Stromal cell of bone marrow (primary cell): ENCODE data around the gene TOMT.

Experiments used
- DNase-seq: peaks from one replicate; pipeline ENCODE4 v3.0.0-alpha.2; 2012; ENCODE audit warnings: low read depth

TOMT gene

DNA sequence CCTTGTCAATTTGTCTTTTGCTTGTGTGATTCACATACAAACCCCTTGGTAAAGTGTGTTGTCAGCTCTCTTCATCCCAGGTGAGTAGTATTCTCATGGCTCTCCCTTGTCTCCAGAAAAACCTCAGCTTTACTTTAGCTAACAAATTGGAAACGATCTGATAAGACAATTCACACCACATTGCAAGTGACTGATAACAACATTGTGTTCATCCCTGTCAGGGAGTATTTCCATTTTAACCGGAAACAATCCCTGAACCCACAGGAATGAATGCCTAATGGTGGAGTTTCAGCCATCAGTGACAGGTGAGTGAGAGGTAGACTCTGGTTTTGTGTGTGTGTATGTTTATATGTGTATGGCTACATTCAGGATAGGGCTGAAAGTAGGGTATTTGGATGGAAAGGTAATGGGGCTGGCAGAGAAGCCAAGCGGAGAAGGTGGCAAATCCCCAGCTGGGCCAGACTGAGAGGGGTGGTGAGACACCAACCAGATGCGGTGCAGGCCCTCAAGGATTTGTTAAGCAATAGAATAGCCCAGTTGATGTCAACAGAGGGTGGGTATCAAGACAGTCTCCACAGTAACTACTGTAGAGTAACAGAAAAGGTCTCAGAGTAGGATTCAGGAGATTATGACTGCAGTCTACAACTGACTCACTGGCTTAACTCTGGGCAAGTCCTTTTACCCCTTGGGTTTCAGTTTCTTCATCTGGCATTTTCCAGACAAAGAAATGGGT, 17.5 kb upstream of the TOMT start:
- no peak for DNase-seq

DNA sequence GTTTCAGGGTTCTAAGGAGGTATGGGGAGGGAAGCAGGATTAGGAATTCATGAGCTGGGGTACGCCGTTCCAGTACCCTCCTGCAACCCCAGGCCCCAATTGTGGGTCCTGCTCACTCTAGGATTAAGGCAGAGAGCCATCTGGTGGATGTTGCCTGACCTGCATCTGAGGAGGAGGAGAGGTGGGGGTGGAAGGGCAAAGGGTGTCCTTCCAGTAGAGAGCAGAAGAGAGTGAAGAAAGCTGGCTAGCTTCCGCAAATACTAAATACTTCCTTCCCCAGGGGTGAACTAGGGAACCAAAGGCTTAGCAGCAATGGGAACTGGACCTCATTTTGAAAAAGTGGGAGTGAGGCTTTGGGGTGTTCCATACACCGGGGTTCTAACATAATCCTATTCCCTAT, 14.4 kb upstream of the TOMT start:
- DNase-seq = peak; percentile 45

DNA sequence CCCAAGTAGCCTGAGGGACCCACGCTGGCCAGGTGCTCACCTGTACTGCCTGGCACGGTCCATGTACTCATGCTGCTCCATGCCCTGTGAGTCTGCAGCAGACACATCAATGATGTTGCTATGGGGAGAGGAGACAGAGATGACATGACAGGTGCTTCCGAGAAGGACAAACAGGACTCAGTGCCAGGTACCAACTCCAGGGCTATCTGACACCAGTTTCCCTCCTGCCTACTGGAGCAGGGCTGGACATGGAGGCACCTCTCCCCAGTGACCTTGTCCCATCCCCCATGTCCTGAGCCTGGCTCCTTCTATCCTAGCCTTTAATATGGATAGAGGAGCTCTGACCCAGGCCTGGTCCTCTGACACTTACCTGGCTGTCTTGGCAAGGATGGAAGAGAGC, 7.0 kb upstream of the TOMT start:
- DNase-seq = no peak

DNA sequence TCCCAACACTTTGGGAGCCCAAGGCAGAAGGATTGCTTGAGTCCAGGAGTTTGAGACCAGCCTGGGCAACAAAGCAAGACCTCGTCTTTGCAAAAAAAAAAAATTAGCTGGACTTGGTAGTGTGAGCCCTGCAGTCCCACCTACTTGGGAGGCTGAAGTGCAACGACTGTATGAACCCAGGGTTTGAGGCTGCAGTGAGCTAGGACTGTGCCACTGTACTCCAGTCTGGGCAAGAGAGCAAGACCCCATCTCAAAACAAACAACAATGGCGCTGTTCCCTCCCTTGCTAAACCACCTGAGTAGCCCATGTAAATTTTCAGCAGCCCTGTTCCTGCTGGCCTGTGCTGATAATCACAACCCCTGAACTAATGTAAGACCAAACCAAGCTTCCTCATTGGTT, 5.7 kb upstream of the TOMT start:
- DNase-seq = no peak

DNA sequence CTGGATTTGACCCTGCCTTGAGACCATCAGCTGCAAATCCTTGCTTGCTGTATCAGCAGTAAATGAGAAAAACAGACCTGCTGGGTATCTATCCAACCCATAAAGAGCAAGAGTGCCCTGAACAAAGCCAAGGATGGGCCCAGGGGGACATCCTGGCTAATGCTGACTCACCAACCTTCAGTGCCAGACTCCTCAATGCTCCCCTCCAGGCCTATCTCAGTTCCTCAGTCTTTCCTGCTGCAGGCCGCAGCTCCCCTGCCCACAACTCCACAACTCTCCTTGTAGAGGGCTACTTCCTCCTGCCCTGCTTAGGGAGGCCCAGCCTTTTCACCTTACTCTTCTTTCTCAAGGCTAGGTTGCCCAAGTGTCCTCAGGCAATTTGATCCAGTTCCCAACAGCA, 5.3 kb upstream of the TOMT start:
- DNase-seq = no peak

DNA sequence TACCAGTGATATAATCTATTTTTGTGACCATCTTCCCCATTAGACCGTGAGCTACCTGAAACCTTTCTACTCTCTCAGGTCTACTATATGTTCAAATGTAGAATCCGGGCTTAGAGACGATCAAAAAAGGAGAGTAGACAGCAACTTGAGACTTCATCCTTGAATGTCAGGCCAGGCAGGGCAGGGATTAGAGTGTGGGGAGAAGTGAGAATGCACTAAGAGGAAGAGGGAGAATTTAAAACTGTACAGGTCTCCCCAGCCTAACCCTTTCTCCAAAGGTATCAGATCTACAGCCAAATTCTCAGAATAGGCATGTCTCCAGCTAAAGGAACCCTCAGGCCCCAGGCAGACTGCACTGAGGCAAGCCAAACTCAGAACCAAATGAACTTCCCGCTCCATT, 3.6 kb upstream of the TOMT start:
- no peak for DNase-seq

DNA sequence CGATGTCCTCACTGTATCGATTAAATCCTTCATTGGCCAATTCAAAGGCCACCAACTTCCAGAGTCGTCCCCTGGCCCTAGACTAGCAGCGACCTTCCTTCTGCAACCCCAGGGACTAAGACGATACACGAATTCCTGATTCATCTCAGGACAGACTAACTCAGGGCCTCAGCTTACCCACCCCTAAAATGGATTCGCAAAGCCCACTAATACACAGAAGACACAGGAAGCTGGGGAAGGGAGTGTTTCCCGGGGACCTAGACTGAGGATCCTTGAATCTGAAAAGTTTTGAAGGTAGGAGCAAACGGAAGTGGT, 3.1 kb upstream of the TOMT start:
- DNase-seq = no peak

DNA sequence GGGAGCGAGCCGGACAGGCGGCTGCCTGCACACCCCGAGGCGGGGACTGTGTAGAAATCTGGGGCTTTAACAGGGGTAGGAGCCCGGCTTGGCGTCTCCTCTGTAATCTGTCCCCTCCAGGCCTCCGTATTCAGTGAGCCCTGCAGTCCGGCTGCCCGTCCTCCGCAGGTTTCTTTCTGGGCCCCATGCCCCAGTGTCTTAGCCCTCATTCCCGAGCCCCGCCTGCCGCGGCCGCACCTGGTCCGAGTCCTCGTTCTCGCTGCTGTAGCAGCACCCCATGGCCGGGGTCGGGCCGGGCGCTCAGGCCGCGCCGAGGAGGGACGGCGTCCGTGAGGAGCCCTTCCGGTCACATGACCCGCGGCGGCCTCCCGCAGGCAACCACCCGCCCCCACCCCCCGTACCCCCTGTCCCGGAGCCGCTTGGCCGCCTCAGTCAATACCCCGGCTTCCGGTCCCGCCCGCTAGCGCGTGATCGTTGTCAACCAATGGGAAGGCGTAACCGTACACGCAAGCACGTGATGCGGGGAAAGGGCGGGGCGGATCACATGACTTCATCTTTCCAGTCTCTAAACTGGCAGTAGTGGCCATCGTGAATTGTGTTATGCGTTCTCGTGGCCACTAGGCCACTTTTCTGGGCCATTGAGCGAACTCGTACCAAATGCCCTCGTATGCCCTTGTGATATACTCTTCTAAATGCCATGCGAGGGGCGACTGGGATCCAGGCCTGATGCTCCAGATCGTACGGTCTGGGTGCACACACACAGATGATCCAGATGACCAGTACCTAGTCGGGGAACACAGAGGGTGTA, 2.6 kb upstream of the TOMT start, which contains the start of gene LAMTOR1:
Gene LAMTOR1 (minus strand): TSS at position 352 of the 808 bp plus-strand sequence. CDS start 73 bp downstream, at position 279.
- DNase-seq = peak; percentile 98

DNA sequence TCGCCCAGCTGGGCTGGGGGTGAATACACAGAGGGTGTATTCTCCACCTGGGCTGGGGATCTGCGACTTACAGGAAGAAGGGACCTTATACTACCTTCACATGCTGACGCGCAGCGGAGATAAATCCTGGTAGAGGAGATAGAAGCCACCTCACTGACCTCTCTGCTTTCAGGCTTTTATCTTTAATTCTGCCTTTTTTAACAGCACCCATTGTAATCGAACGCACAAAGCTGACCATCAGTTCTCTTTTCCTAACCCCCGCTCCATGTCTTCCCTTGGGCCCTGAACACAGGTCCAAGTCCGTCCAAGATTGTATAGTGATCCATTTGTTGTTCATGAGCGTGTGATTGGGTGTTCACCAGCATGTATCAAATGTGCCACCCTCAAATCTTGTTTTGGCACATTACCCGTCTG, 2.0 kb upstream of the TOMT start:
- DNase-seq = no peak

DNA sequence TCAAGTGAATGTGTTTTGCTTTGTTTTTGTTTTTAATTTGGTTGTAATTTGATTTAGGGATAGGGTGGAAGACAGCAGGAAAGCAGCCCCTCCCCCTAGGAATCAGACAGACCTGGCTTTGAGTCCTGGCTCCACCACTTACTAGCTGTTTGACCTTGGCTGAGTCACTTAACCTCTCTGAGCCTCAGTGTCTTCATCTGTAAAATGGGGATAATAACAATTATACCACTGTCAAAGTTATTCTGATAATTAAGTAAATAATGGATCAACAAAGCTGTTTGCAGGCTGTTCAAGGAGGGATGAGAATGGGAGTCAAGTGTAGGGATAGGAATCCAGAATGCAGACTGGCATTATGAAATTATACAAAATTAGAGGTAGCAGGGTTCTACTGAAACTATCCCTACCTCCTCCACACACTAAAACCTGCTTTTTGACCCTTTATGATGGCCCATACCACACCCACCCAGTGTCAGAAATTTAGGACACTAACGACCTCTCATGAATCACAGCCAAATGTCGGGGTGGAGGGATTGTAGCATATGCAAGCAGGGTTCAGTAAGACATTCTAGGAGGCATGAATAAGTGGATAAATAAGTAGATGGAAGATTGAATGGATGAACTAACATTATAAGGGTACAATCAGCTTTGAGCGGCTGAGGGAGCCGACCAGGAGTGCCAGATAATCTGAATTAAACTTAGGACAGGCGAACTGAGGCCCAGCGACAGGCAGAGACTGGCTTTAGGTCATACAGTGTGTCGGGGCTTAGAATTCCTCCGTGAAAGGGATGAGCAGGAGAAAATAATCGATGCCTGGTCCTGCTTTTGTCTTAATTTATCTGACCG, 5.8 kb downstream of the TOMT start:
- DNase-seq = no peak

DNA sequence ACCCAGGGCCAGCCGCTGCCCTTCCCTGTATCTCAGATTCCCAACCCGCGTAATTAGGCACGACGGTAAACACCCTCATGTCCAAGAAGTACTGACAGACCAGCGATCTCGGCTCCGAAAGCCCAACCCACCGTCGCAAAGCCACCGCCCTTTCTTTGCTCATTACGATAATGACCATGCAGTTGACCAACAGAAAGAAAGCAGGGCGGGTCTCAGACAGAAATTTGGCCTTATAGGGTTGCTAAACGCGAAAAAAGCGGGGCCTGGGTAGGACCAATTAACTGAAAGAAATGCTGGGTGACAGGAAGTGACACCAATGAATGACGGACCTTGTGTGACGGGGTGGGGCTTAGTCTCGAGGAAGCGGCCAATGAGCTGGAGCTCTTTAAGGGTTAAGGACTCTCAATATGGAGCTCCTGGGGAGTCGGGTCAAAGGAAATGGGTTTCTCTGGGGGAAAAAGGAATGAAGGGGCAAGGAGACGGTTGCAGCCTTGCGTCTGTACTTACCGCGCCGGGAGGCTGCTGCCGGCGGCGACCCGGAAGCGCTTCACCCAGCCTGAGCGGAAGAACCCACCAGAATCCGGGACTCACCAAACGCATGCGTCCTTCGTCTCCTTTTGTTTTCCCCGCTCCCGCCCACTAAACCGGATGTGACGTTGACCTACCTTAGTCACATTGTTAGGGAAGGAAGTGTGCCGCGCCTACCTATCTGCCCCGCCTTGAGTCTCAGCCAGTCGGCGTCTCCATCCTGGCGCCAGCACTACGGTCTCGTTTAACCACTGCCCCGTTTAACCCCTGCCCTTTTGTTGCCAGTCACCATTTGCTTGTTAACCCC, 6.6 kb downstream of the TOMT start, which contains the start of gene ANAPC15:
Gene ANAPC15 (minus strand): TSS at position 553 of the 835 bp plus-strand sequence. CDS start 1,419 bp downstream, outside the sequence.
- DNase-seq = peak; percentile 100

DNA sequence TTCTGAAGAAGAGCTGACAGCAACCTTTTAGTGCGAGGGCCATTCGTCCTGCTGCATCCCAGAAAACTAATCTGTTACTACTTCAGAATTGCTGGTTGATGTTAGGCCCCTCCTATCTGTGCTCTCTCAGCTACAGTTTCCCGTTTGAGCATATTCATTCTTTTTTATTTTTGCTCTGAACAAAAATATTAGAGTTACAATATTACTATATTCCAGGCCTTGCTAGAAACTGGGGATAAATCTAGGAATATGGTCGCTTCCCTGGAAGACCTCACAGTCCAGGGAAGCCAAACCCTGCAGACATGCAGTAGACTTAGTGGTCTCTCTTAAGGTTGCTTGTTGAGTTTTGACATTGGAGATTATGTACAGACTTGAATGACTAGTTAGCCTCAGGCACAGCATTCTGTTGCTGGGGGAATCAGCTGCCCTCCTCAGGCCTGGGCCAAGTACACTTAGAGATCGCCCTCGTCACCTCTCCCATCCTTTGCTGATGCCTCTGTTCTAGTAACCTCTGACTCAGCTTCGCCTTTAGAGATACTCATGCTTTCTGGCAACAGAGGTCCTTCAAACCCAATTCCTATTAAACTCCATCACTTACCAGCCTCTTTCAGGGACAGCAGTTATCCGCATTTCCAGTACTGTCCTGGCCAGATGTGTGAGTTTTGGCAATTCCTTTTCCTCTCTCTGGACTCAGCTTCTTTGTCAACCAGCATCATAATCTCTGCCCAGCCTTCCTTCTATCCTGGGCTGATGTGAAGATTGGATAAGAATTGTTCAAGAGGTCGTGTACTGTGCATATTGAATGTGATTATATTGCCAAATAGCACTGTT, 7.5 kb downstream of the TOMT start:
- no peak for DNase-seq

DNA sequence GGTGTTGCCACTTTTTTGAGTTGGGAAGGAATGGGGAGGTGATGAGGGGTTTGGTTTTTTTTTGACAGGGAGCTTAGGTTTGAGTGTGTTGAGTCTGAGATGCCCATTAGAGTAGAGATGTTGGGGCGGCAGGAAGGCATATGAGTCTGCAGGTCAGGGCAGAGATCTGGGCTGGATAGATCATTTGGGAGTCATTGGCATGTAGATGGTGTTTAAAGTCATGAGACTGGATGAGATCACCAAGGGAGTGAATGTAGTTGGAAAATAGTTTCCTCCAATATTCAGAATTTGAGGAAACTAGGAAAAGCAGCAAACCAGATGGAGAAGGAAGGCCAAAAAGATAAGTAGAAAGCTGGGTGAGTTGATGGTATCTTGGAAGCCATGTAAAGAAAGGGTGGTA, 8.8 kb downstream of the TOMT start:
- DNase-seq = peak; percentile 56

DNA sequence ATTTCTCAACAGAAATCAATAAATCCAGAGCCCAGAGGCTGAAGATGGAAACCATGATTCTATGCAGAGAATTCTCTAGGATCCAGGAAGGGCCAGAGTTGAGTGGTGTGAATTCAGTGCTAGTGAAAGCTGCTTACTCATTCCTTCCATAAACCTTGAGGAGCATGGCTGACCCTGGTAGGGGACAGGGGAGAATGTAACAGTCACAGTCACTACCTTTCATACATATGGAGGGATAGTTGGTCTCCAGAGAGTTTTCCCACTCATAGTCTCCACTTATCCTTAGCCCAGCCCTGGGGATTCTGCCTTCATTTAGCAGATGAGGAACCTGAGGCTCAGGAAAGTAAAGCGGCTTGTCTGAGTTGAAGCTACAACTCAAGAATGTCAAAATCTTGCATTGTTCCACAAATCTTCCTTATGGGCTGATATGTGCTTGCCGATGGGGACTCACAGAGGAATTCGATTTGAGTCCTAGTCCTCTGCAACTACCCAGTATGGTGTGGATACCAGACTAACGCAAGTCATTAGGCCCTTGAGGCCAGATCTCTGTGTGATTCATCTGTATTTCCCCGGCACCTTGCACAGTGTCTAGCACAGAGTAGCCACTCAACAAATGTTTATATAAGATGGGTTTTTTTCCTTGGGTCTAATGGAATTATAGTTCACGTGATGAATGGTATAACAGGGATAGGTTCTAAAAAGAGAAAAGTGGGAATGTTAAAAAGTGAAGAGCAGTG, 10.5 kb downstream of the TOMT start:
- DNase-seq = no peak

DNA sequence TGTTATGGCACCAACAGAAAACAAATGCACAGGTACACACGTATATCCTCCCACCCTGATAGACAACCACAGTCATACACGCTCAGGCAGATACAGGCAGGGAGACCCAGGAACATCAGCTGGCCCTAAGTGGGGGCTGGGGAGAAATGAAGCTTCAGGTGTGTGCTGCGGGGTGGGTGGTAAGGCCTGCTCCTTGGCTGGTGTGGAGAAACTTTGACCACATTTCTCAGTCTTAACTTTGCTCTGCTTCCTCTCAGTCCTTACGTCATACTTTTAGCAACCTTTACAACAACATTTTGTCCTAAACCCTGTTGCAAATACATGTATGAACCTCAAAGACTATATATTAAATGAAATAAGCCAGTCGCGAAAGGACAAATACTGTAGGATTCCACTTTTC, 13.5 kb downstream of the TOMT start:
- DNase-seq = no peak

DNA sequence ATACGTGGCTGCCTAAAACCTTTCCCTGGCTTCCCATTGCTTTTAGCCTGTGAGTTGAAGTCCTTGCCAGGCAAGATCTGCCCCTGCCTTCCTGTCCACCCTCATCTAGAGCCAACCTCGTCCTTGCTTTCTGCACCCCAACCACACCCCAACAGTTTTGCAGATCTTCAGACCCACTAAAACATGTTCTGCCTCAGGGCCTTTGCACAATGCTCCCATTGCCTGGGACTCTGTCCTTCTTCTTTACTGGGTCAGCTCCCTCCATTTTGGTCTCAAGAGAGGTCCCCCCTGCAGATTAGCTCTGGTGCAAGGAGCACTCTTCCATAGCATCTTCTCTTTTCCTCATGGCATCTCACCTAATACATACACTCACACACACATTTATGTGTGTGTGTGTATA, 15.2 kb downstream of the TOMT start:
- no peak for DNase-seq

DNA sequence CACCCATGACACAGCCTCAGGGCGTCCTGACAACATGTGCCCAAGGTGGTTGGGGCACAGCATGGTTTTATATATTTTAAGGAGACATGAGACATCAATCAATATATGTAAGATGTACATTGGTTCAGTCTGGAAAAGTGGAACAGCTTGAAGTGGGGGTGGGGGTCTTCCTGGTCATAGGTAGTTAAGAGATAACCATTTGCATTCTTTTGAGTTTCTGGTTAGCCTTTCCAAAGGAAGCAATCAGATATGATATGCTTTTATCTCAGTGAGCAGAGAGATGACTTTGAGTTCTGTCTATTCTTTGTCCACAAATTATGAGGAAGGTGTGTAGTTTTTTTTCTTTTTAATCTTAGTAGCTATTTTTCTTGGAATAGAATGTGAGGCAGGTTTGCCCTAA, 16.9 kb downstream of the TOMT start:
- no peak for DNase-seq

DNA sequence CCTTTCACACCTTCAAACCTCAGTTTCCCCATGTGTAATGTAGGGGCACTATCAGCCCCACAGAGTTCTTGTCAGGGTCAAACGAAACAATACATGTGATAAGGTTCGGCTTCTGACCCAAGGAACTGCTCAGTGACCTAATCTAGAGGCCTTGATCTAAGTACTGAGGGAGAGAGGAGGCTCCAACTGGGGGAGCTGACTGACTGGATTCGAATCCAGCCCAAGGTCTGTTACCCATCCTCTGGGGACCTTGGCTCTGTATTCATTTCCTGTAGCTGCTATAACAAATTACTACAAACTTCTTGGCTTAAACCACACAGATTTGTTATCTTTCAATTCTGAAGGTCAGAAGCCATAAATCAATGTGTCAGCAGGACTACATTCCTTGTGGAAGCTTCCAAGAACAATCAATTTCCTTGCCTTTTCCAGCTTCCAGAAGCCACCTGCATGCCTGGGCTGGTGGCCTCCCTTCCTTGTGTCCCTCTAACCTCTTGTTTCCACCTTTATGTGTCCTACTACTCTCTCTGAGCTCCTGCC, 17.5 kb downstream of the TOMT start:
- DNase-seq = no peak

DNA sequence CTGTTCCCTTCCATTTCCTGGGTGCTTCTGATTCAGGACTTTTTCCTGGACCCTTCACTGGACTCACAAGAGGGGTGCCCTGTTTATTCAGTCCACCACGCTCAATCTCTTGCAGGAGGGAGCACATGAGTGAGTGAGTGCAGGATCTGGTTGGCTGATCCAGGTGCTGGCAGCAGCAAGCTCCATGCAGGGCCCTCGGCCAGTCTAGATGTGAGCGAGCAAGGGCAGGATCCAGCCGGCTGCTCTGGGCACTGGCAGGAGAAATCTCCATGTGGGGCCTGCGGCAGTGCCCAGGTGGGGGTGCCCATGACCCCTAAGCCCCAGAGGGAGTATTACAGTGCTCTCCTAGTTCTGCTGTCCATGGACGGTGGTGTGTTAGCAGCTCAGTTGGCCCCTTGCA, 18.3 kb downstream of the TOMT start:
- DNase-seq = no peak

DNA sequence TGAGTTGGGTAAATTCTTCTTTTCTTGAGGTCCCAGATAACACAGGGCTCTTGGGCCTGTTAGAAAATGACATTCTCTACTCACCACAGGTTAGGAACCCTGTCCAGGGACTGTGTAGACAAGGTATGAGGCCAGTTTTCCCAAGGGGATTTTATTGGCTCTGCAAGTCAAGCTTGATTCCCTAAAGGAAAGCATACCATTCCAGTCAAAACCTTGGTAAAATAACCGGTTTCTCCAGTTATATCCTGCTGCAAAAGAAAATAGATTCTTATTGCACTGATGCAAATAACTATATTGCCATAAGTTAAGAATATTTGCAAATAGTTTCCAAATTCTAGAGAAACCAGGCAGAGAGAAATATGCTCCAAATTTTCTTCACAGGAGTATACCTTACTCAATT, 20.2 kb downstream of the TOMT start:
- DNase-seq = no peak
